Uterus (tissue), 4 donors: ENCODE results near the gene SORCS3. TPM values are rescaled to one million over a fixed set of nuclear protein-coding genes. Genes with fewer than 3 reads are reported as not detected.
"Not testable (repeated sequence)": the region's sequence is repeated elsewhere in the genome, so short reads cannot be mapped to it uniquely, and the experiment has no call there.

ENCODE experiments used
- DNase-seq, 2 donors: peaks; one replicate each; pipeline ENCODE4 v3.0.0-alpha.2; 2019 to 2020
- H3K27ac ChIP-seq, 2 donors: fragments of 200-600 bp; sonication (generic); 1 replicate in 1 of 2; 2 replicates in 1 of 2; pipeline ENCODE4 v1.5.1; 2016 to 2018
- H3K27me3 ChIP-seq, 2 donors: fragments of 200-600 bp; sonication (generic); one replicate each; pipeline ENCODE4 v1.5.1; 2018 to 2019; ENCODE audit warnings: control low read depth in 1 of 2
- H3K36me3 ChIP-seq, 2 donors: fragments of 200-600 bp; sonication (generic); one replicate each; pipeline ENCODE4 v1.5.1; 2019; ENCODE audit warnings: control low read depth in 1 of 2
- H3K4me1 ChIP-seq, 2 donors: fragments of 200-600 bp; sonication (generic); one replicate each; pipeline ENCODE4 v1.5.1; 2018 to 2019; ENCODE audit warnings: control low read depth in 1 of 2
- H3K4me3 ChIP-seq, 2 donors: fragments of 200-600 bp; sonication (generic); 1 replicate in 1 of 2; 2 replicates in 1 of 2; pipeline ENCODE4 v1.5.1; 2018 to 2019; ENCODE audit warnings: mild to moderate bottlenecking in 1 of 2
- H3K9me3 ChIP-seq, 2 donors: fragments of 200-600 bp; sonication (generic); one replicate each; pipeline ENCODE4 v1.5.1; 2019; ENCODE audit warnings: control low read depth in 1 of 2
- POLR2A ChIP-seq, 2 donors: fragments of 450-650 bp; IDR thresholded peaks; one replicate each; pipeline ENCODE4 v1.6.1; 2016; ENCODE audit warnings: antibody characterized with exemption in 2 of 2, mild to moderate bottlenecking in 1 of 2, moderate library complexity in 1 of 2
- intact Hi-C: fragments of 100-400 bp; cut with DNase I; formaldehyde crosslinking; loops from one replicate; pipeline ENCODE4 v1.15.1; 2023; ENCODE audit warnings: low total_unique reads
- total RNA-seq, 4 donors: library from RNA; depleted of rRNA in 3 of 4; stranded (reverse); fragments of >200 nt in 3 of 4; gene quantifications; one replicate each; pipeline versions ENCODE4 v1.1.0 to v1.2.4, GENCODE V29; 2014 to 2023
- TF ChIP-seq, protein P1 (sequence below), 4 experiments: fragments of 200-600 bp in 2 of 4; fragments of 450-650 bp in 2 of 4; sonication (generic) in 2 of 4; IDR thresholded peaks; one replicate each; pipeline ENCODE4 v1.5.1; 2016 to 2019; ENCODE audit warnings: antibody characterized with exemption in 4 of 4, mild to moderate bottlenecking in 2 of 4, moderate library complexity in 1 of 4
- donor health status: DM: yes; HTN: yes; CAD: no.

Gene SORCS3
- total RNA-seq, 4 donors from 2014 or later = 0.77 to 2.4 TPM; not detected in 2

- intact Hi-C loops = no loop called here
Measured at GRCh38 chr10:104706886-104707285, 65.8 kb downstream of the SORCS3 start.

DNA sequence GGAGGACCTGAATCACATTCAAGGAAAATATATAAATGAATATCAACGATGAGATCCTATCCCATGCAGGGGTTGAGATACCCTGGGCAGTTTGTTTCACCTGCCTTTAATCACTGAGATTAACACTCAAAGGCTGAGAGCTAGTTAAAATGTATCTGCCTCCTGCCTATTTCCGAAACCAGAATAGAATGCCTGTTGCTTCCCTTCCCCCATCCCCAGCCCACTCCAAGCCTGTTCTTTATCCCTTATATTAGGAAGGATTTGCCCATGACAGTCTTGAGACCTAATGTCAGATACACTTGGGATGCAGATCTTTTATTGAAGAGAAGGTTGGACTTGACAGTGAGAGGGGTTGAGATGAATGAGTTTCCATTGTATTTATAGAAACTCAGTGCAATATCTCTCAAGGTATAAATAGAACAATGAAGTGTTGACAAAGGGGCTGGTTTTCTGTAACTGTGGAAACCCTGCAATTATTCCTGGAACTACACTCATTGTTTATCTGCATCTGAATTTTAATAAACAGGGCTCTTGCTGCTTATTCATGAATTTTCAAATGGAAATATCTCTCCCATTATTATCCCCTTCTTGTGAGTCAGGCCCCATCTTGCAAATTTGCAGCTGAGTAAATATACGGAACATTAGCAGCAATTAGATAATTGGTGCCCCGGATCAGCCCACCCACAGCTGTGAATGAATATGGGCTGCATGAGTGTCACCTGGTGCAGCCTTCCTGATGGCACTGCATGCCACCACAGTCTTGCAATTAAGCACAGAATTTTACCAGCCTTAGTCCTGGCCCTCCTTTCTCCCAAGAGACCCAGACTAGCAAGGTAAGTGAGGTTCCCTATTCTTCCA, 66.7 kb downstream of the SORCS3 start:
- DNase-seq = no peak
- H3K4me1 ChIP-seq = no peaks in the 10 kb centered on the region
- no peaks in the 10 kb centered on the region for H3K36me3 ChIP-seq
- H3K27ac ChIP-seq = no peak overlapping the region
- intact Hi-C loops = no loop called here
- no peaks in the 10 kb centered on the region for H3K9me3 ChIP-seq
- H3K27me3 ChIP-seq = no peaks in the 10 kb centered on the region
- TF ChIP-seq, protein P1, sequence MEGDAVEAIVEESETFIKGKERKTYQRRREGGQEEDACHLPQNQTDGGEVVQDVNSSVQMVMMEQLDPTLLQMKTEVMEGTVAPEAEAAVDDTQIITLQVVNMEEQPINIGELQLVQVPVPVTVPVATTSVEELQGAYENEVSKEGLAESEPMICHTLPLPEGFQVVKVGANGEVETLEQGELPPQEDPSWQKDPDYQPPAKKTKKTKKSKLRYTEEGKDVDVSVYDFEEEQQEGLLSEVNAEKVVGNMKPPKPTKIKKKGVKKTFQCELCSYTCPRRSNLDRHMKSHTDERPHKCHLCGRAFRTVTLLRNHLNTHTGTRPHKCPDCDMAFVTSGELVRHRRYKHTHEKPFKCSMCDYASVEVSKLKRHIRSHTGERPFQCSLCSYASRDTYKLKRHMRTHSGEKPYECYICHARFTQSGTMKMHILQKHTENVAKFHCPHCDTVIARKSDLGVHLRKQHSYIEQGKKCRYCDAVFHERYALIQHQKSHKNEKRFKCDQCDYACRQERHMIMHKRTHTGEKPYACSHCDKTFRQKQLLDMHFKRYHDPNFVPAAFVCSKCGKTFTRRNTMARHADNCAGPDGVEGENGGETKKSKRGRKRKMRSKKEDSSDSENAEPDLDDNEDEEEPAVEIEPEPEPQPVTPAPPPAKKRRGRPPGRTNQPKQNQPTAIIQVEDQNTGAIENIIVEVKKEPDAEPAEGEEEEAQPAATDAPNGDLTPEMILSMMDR (IDR thresholded peaks at IDR 0.05) = no peak
- TF ChIP-seq POLR2A (IDR thresholded peaks at IDR 0.05) = no peak
- H3K4me3 ChIP-seq = no peak overlapping the region

More at GRCh38 chr10:104706886-104707285, 65.8 kb downstream of the SORCS3 start:
- no peak for DNase-seq
- H3K9me3 ChIP-seq = no peaks in the 10 kb centered on the region
- H3K4me3 ChIP-seq = no peak overlapping the region
- H3K27me3 ChIP-seq = no peaks in the 10 kb centered on the region
- TF ChIP-seq, protein P1 (IDR thresholded peaks at IDR 0.05) = no peak
- TF ChIP-seq POLR2A (IDR thresholded peaks at IDR 0.05) = no peak
- H3K36me3 ChIP-seq = no peaks in the 10 kb centered on the region
- no peak overlapping the region for H3K27ac ChIP-seq
- H3K4me1 ChIP-seq = no peaks in the 10 kb centered on the region

DNA sequence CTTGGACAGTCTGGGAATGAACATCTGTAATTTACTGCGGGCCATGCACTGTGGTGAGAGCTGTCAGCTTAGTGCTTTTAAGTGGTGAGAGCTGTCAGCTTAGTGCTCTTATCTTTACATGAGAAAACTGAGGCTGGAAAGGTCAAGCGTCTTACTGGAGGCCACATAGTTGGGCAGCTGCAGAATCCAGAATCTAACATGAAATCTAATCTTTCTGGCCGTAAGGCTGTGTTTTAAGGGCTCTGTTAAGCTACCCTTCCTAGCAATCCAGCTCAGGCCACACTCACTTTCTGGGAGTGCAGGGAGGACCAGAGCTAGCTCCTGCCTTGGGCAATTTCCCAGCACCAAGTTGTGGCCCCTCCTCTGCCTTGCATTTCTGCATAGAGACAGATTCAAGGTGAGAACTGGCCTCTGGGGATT, 70.2 kb downstream of the SORCS3 start:
- no peaks in the 10 kb centered on the region for H3K27me3 ChIP-seq
- TF ChIP-seq, protein P1 (IDR thresholded peaks at IDR 0.05) = no peak
- TF ChIP-seq POLR2A (IDR thresholded peaks at IDR 0.05) = no peak
- H3K4me3 ChIP-seq = no peak overlapping the region
- no peaks in the 10 kb centered on the region for H3K36me3 ChIP-seq
- H3K9me3 ChIP-seq = no peaks in the 10 kb centered on the region
- H3K27ac ChIP-seq = no peak overlapping the region
- no peak for DNase-seq
- no peaks in the 10 kb centered on the region for H3K4me1 ChIP-seq
- intact Hi-C loops = no loop called here

DNA sequence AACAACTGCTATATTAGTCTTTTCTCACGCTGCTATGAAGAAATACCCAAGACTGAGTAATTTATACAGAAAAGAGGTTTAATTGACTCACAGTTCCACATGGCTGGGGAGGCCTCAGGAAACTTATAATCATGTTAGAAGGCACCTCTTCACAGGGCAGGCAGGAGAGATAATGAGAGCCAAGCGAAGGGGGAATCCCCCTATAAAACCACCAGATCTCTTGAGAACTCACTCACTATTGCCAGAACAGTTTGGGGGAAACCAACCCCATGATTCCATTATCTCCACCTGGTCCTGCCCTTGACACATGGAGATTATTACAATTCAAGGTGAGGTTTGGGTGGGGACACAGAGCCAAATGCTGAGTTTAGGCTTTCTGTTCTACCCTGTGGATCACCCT, 89.5 kb downstream of the SORCS3 start:
- DNase-seq, intact Hi-C loops, H3K4me3 ChIP-seq, H3K36me3 ChIP-seq, H3K4me1 ChIP-seq, H3K27me3 ChIP-seq, H3K27ac ChIP-seq, H3K9me3 ChIP-seq: not testable (repeated sequence)

GRCh38 chr10:104731192-104731591, 90.1 kb downstream of the SORCS3 start:
- no peak overlapping the region for H3K27ac ChIP-seq

More at GRCh38 chr10:104731192-104731591, 90.1 kb downstream of the SORCS3 start:
- DNase-seq = no peak
- intact Hi-C loops = no loop called here
- Histone ChIP-seq H3K9me3 (no peaks in the 10 kb centered on the region), H3K27me3 (no peaks in the 10 kb centered on the region), H3K36me3 (no peaks in the 10 kb centered on the region), H3K4me1 (no peaks in the 10 kb centered on the region), H3K4me3 (no peak overlapping the region)
- TF ChIP-seq, protein P1 (IDR thresholded peaks at IDR 0.05) = no peak
- TF ChIP-seq POLR2A (IDR thresholded peaks at IDR 0.05) = no peak
